HepG2 (cell line): Measurements from ENCODE around the gene SLIT3. TPM values are rescaled to one million over a fixed set of nuclear protein-coding genes. Genes with fewer than 3 reads are reported as not detected.

Experiments used
- CREM ChIP-seq, 2 experiments: sonication (generic) in 1 of 2; formaldehyde crosslinking in 1 of 2; IDR thresholded peaks; 2 replicates each; pipeline versions ENCODE4 v1.4.0 to v1.6.1; 2016 to 2020; ENCODE audit warnings: antibody characterized with exemption in 1 of 2, mild to moderate bottlenecking in 1 of 2, missing genetic modification reagents in 1 of 2
- FOXK1 ChIP-seq: sonication (generic); formaldehyde crosslinking; IDR thresholded peaks from 2 replicates; pipeline ENCODE4 v1.4.0; 2020; ENCODE audit warnings: low read depth, missing genetic modification reagents, borderline replicate concordance
- FOXK2 ChIP-seq: fragments of 450-650 bp; IDR thresholded peaks from 2 replicates; pipeline ENCODE4 v1.6.1; 2016
- GABPB1 ChIP-seq: IDR thresholded peaks from 2 replicates; pipeline ENCODE4 v1.6.1; 2016; ENCODE audit warnings: mild to moderate bottlenecking, missing genetic modification reagents, moderate library complexity, missing compliant biosample characterization
- GATAD2A ChIP-seq: IDR thresholded peaks from 2 replicates; pipeline ENCODE4 v1.6.1; 2016
- HMG20B ChIP-seq: conservative IDR thresholded peaks from 2 replicates; pipeline ENCODE4 v1.6.1; 2016; ENCODE audit warnings: missing genetic modification reagents, missing compliant biosample characterization
- HNF4G ChIP-seq, 2 experiments: sonication (generic) in 1 of 2; formaldehyde crosslinking in 1 of 2; IDR thresholded peaks; 2 replicates each; pipeline versions ENCODE4 v1.4.0 to v1.6.1; 2011 to 2020; ENCODE audit warnings: borderline replicate concordance in 2 of 2, low read depth in 2 of 2, mild to moderate bottlenecking in 2 of 2, low read length in 1 of 2, missing genetic modification reagents in 1 of 2, moderate library complexity in 1 of 2
- MTA3 ChIP-seq: sonication (generic); formaldehyde crosslinking; IDR thresholded peaks from 2 replicates; pipeline ENCODE4 v1.4.0; 2020; ENCODE audit warnings: missing genetic modification reagents
- NBN ChIP-seq: fragments of 450-650 bp; conservative IDR thresholded peaks from 2 replicates; pipeline ENCODE4 v1.6.1; 2017
- NR2C2 ChIP-seq: sonication (generic); formaldehyde crosslinking; IDR thresholded peaks from 2 replicates; pipeline ENCODE4 v1.4.0; 2020; ENCODE audit warnings: missing genetic modification reagents, mild to moderate bottlenecking, moderate library complexity, borderline replicate concordance
- PLRG1 ChIP-seq: fragments of 450-650 bp; conservative IDR thresholded peaks from 2 replicates; pipeline ENCODE4 v1.6.1; 2016
- RARA ChIP-seq: IDR thresholded peaks from 2 replicates; pipeline ENCODE4 v1.6.1; 2016; ENCODE audit warnings: missing genetic modification reagents, missing compliant biosample characterization
- RFX1 ChIP-seq: fragments of 450-650 bp; IDR thresholded peaks from 2 replicates; pipeline ENCODE4 v1.6.1; 2017
- RXRA ChIP-seq: sonication (generic); formaldehyde crosslinking; IDR thresholded peaks from 2 replicates; pipeline ENCODE4 v1.5.1; 2020; ENCODE audit warnings: missing genetic modification reagents
- ZKSCAN5 ChIP-seq: sonication (generic); formaldehyde crosslinking; IDR thresholded peaks from 2 replicates; pipeline ENCODE4 v1.5.1; 2020; ENCODE audit warnings: mild to moderate bottlenecking, missing genetic modification reagents
- ZMYM2 ChIP-seq: sonication (generic); formaldehyde crosslinking; IDR thresholded peaks from 2 replicates; pipeline ENCODE4 v1.8.0; 2022; ENCODE audit warnings: mild to moderate bottlenecking, missing genetic modification reagents
- ZNF326 ChIP-seq: sonication (generic); formaldehyde crosslinking; IDR thresholded peaks from 2 replicates; pipeline ENCODE4 v1.4.0; 2020; ENCODE audit warnings: missing genetic modification reagents, borderline replicate concordance
- ZNF567 ChIP-seq: sonication (generic); formaldehyde crosslinking; IDR thresholded peaks from 2 replicates; pipeline ENCODE4 v1.8.1; 2023; ENCODE audit warnings: mild to moderate bottlenecking, missing genetic modification reagents, borderline replicate concordance
- ZNF577 ChIP-seq: sonication (generic); formaldehyde crosslinking; IDR thresholded peaks from 2 replicates; pipeline ENCODE4 v1.4.0; 2020; ENCODE audit warnings: mild to moderate bottlenecking, low read depth, missing genetic modification reagents, borderline replicate concordance
- ZSCAN31 ChIP-seq: sonication (generic); formaldehyde crosslinking; IDR thresholded peaks from 2 replicates; pipeline ENCODE4 v1.5.0; 2020; ENCODE audit warnings: low read depth, mild to moderate bottlenecking, missing genetic modification reagents
- polyA plus RNA-seq, 8 experiments: library from polyadenylated mRNA; depleted of rRNA in 3 of 8; stranded (reverse) in 7 of 8; unstranded in 1 of 8; fragments of >200 nt; fragmentation: Illumina TruSeq in 4 of 8; extraction: Trizol in 4 of 8; gene quantifications; 2 replicates each; pipeline versions ENCODE4 v1.2.1 to v1.2.3, GENCODE V29; 2011 to 2016; ENCODE audit warnings: low read depth in 4 of 8, missing spikeins in 1 of 8, mixed read lengths in 1 of 8; ENCODE audit not compliant: insufficient read depth in 1 of 8
- total RNA-seq, 5 experiments: library from RNA; depleted of rRNA; stranded (reverse); fragments of >200 nt; fragmentation: Illumina TruSeq; extraction: Trizol; gene quantifications; 2 replicates each; pipeline ENCODE4 v1.2.3, GENCODE V29; 2016; ENCODE audit warnings: low read depth in 1 of 5
- TF ChIP-seq, protein P1 (sequence below): fragments of 450-650 bp; IDR thresholded peaks from 2 replicates; pipeline ENCODE4 v1.6.1; 2017
- TF ChIP-seq, protein P2 (sequence below): sonication (generic); formaldehyde crosslinking; IDR thresholded peaks from 2 replicates; pipeline ENCODE4 v1.4.0; 2020; ENCODE audit warnings: missing genetic modification reagents
- TF ChIP-seq, protein P3 (sequence below): sonication (generic); formaldehyde crosslinking; IDR thresholded peaks from 2 replicates; pipeline ENCODE4 v1.8.0; 2022; ENCODE audit warnings: missing genetic modification reagents, low read depth, mild to moderate bottlenecking, borderline replicate concordance
- TF ChIP-seq, protein P4 (sequence below): sonication (generic); formaldehyde crosslinking; IDR thresholded peaks from 2 replicates; pipeline ENCODE4 v1.4.0; 2020; ENCODE audit warnings: missing genetic modification reagents
- TF ChIP-seq, protein P5 (sequence below): sonication (generic); formaldehyde crosslinking; IDR thresholded peaks from 2 replicates; pipeline ENCODE4 v1.8.1; 2023; ENCODE audit warnings: mild to moderate bottlenecking, inconsistent platforms, moderate library complexity, missing genetic modification reagents, borderline replicate concordance

Gene SLIT3
- total and polyA plus RNA-seq, 2 of the 13 experiments (the other 11 are each of a cell fraction or from before 2014, with no cell fraction given): not detected

DNA sequence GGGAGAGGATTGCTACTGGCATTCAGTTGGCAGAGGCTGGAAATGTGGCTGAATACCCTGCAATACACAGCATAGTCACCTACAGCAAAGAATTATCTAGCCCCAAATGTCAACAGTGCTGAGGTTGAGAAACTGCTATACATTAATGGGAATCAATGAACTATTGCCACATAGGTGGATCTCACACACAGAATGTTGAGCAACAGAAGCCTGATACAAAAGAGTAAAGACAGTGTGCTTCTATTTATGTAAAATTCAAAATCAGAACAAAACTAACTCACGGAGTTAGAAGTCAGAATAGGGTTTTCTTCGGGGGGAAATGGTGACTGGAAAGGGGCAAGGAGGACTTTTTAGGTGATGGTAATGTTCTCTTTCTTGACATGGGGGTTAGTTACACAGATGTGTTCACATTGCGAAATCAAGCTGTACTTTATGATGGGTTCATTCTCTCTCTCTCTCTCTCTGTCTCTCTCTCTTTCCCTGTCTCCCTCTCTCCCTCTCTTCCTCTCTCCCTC, 676.0 kb downstream of the SLIT3 start (continued):
- TF ChIP-seq, protein P1, sequence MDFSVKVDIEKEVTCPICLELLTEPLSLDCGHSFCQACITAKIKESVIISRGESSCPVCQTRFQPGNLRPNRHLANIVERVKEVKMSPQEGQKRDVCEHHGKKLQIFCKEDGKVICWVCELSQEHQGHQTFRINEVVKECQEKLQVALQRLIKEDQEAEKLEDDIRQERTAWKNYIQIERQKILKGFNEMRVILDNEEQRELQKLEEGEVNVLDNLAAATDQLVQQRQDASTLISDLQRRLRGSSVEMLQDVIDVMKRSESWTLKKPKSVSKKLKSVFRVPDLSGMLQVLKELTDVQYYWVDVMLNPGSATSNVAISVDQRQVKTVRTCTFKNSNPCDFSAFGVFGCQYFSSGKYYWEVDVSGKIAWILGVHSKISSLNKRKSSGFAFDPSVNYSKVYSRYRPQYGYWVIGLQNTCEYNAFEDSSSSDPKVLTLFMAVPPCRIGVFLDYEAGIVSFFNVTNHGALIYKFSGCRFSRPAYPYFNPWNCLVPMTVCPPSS: no peak
- TF ChIP-seq NBN (no peak), ZMYM2 (CRISPR knock-in tag) (no peak), PLRG1 (no peak), RXRA (CRISPR knock-in tag) (no peak), RFX1 (no peak), RARA (CRISPR knock-in tag) (peak; percentile 55), HNF4G (IDR thresholded peaks at IDR 0.05; ENCODE audit: borderline replicate concordance, low read depth, low read length) (peak; percentile 72; the same call in 1 of the 2 replicates), HNF4G (CRISPR knock-in tag; IDR thresholded peaks at IDR 0.05; ENCODE audit: borderline replicate concordance, low read depth) (no peak), NR2C2 (CRISPR knock-in tag) (0 out of 2 replicates have a peak, but pooled peaks have one; percentile 5), GATAD2A (CRISPR knock-in tag) (peak; percentile 99), ZNF326 (CRISPR knock-in tag) (no peak), ZNF577 (CRISPR knock-in tag) (no peak), ZSCAN31 (CRISPR knock-in tag) (0 out of 2 replicates have a peak, but pooled peaks have one; percentile 13), GABPB1 (peak; percentile 28; the same call in 1 of the 2 replicates), FOXK2 (peak; percentile 43; the same call in 1 of the 2 replicates), CREM (IDR thresholded peaks at IDR 0.05) (peak; percentile 73), CREM (CRISPR knock-in tag; IDR thresholded peaks at IDR 0.05) (no peak), HMG20B (peak; percentile 89), FOXK1 (peak; percentile 90; the same call in 1 of the 2 replicates), ZKSCAN5 (CRISPR knock-in tag) (no peak), ZNF567 (CRISPR knock-in tag) (no peak), MTA3 (CRISPR knock-in tag) (no peak)
- TF ChIP-seq, protein P2, sequence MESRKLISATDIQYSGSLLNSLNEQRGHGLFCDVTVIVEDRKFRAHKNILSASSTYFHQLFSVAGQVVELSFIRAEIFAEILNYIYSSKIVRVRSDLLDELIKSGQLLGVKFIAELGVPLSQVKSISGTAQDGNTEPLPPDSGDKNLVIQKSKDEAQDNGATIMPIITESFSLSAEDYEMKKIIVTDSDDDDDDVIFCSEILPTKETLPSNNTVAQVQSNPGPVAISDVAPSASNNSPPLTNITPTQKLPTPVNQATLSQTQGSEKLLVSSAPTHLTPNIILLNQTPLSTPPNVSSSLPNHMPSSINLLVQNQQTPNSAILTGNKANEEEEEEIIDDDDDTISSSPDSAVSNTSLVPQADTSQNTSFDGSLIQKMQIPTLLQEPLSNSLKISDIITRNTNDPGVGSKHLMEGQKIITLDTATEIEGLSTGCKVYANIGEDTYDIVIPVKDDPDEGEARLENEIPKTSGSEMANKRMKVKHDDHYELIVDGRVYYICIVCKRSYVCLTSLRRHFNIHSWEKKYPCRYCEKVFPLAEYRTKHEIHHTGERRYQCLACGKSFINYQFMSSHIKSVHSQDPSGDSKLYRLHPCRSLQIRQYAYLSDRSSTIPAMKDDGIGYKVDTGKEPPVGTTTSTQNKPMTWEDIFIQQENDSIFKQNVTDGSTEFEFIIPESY (CRISPR knock-in tag): no peak
- TF ChIP-seq, protein P3, sequence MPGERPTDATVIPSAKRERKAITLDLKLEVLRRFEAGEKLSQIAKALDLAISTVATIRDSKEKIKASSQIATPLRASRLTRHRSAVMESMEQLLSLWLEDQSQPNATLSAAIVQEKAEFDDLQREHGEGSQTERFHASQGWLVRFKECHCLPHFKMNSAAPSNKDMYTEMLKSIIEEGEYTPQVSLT (CRISPR knock-in tag): no peak
- TF ChIP-seq, protein P4, sequence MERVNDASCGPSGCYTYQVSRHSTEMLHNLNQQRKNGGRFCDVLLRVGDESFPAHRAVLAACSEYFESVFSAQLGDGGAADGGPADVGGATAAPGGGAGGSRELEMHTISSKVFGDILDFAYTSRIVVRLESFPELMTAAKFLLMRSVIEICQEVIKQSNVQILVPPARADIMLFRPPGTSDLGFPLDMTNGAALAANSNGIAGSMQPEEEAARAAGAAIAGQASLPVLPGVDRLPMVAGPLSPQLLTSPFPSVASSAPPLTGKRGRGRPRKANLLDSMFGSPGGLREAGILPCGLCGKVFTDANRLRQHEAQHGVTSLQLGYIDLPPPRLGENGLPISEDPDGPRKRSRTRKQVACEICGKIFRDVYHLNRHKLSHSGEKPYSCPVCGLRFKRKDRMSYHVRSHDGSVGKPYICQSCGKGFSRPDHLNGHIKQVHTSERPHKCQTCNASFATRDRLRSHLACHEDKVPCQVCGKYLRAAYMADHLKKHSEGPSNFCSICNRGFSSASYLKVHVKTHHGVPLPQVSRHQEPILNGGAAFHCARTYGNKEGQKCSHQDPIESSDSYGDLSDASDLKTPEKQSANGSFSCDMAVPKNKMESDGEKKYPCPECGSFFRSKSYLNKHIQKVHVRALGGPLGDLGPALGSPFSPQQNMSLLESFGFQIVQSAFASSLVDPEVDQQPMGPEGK: peak; percentile 76; the same call in 1 of the 2 replicates
- TF ChIP-seq, protein P5, sequence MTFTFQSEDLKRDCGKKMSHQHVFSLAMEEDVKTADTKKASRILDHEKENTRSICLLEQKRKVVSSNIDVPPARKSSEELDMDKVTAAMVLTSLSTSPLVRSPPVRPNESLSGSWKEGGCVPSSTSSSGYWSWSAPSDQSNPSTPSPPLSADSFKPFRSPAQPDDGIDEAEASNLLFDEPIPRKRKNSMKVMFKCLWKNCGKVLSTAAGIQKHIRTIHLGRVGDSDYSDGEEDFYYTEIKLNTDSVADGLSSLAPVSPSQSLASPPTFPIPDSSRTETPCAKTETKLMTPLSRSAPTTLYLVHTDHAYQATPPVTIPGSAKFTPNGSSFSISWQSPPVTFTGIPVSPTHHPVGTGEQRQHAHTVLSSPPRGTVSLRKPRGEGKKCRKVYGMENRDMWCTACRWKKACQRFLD: no peak; the same call in 1 of the 2 replicates
